ENCODE measurements around the gene ZNF688.

Gene ZNF688

DNA sequence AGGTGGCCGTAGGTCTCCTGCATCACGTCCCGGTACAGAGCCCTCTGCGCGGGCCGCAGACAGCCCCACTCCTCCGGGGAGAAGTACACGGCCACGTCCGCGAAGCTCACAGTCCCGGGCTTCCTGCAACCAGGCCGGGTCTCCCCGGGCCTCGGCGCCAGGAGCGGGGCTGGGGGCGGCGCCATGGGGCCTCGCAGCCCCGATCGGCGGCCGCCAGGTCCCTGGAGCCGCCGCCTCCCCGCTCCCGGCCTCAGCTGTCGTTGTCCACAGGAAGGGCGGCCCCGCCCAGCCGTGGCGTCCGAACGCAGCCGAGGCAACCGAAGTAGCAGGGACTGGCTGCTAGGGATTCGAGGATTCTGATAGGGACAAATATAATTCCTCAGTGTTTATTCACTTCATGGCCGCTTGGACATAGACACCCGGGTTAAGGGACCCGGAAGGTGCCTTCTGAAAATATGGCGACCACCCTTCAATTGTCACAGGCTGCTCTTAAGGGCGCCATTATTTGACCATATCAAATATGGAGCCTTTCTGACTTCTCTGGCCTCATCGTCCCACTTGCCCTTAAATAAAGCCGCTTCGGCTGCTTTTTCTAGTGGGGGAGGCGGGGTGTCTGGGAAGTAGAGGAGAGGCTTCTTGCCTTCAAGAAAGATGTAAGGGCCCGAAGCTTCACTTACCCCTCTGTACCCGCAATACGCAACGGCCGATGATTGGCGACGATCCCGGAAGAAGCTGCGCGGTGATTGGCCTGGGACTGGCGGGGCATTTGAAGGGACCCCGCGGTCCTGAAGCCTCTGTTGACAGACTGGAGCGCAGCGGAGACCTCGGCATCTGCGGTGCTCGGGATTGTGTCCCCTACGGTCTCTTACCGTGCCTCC is at the start of gene ZNF688:
Gene ZNF688 (minus strand): TSS at position 270 of the 878 bp plus-strand sequence. CDS start 85 bp downstream, at position 185.
- Histone ChIP-seq H3K27ac (ENCODE audit: low read depth, low read length) (peak within 1 kb of the TSS; percentile 80), H3F3A (ENCODE audit: control insufficient read depth, insufficient read depth) (peaks cover 6% of the 10 kb centered on the region), H3K4me1 (ENCODE audit: control insufficient read depth, low read length) (peaks cover 49% of the 10 kb centered on the region), H3K79me2 (ENCODE audit: control insufficient read depth, low read length) (peaks cover 48% of the 10 kb centered on the region), H3K4me2 (ENCODE audit: low read length) (peak within 1 kb of the TSS; percentile 97), H4K20me1 (ENCODE audit: control insufficient read depth, insufficient read depth, low read depth, low read length) (no peaks in the 10 kb centered on the region), H3K4me3 (ENCODE audit: low read length) (peak within 1 kb of the TSS; percentile 81), H3K36me3 (ENCODE audit: control insufficient read depth, low read length) (peaks cover 5% of the 10 kb centered on the region), H3K27me3 (ENCODE audit: control insufficient read depth, low read length) (no peaks in the 10 kb centered on the region), H3K9me2 (replicated peaks; ENCODE audit: control insufficient read depth, low read length) (no peaks in the 10 kb centered on the region), H3K9me3 (ENCODE audit: control insufficient read depth, insufficient read depth, low read length) (no peaks in the 10 kb centered on the region)
- no peak for TF ChIP-seq EZH2phosphoT487 (IDR thresholded peaks at IDR 0.05; ENCODE audit: borderline replicate concordance, low read length)
- TF ChIP-seq, protein P1, sequence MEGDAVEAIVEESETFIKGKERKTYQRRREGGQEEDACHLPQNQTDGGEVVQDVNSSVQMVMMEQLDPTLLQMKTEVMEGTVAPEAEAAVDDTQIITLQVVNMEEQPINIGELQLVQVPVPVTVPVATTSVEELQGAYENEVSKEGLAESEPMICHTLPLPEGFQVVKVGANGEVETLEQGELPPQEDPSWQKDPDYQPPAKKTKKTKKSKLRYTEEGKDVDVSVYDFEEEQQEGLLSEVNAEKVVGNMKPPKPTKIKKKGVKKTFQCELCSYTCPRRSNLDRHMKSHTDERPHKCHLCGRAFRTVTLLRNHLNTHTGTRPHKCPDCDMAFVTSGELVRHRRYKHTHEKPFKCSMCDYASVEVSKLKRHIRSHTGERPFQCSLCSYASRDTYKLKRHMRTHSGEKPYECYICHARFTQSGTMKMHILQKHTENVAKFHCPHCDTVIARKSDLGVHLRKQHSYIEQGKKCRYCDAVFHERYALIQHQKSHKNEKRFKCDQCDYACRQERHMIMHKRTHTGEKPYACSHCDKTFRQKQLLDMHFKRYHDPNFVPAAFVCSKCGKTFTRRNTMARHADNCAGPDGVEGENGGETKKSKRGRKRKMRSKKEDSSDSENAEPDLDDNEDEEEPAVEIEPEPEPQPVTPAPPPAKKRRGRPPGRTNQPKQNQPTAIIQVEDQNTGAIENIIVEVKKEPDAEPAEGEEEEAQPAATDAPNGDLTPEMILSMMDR (IDR thresholded peaks at IDR 0.05; ENCODE audit: low read depth, low read length, poor library complexity, severe bottlenecking): no peak

DNA sequence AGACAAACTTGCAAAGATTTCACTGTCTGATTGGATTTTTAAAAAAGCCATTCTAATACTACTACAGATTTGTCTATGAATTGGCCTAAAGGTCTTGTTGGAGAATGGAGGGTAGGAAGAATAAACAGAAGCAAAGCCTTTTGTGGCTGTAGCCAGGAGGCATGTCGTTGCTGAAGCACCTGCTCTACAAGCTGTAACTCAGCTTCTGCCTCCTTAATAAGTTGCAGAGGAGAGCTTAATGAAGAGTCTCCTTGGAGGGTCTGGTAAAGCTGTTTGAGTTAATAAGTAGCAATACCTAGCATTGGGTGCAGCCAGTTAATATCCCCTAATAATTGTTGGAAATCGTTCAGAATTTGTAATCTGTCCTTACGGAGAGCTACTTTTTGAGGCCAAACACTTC is 48.7 kb upstream of the ZNF688 start:
- H3K9me3 ChIP-seq (ENCODE audit: control insufficient read depth, insufficient read depth, low read length): peaks cover 12% of the 10 kb centered on the region; the same call in 1 of the 2 replicates
- H3K79me2 ChIP-seq (ENCODE audit: control insufficient read depth, low read length): no peaks in the 10 kb centered on the region
- TF ChIP-seq, protein P1 (IDR thresholded peaks at IDR 0.05; ENCODE audit: low read depth, low read length, poor library complexity, severe bottlenecking): no peak
- TF ChIP-seq EZH2phosphoT487 (IDR thresholded peaks at IDR 0.05; ENCODE audit: borderline replicate concordance, low read length): no peak
- H3K4me3 ChIP-seq (ENCODE audit: low read length): no peak overlapping the region
- no peaks in the 10 kb centered on the region for H4K20me1 ChIP-seq (ENCODE audit: control insufficient read depth, insufficient read depth, low read depth, low read length)
- no peak overlapping the region for H3K27ac ChIP-seq (ENCODE audit: low read depth, low read length)
- H3K4me2 ChIP-seq (ENCODE audit: low read length): no peak overlapping the region
- no peaks in the 10 kb centered on the region for H3K9me2 ChIP-seq (replicated peaks; ENCODE audit: control insufficient read depth, low read length)
- H3K36me3 ChIP-seq (ENCODE audit: control insufficient read depth, low read length): no peaks in the 10 kb centered on the region
- H3F3A ChIP-seq (ENCODE audit: control insufficient read depth, insufficient read depth): no peaks in the 10 kb centered on the region
- no peaks in the 10 kb centered on the region for H3K27me3 ChIP-seq (ENCODE audit: control insufficient read depth, low read length)
- peaks cover 27% of the 10 kb centered on the region for H3K4me1 ChIP-seq (ENCODE audit: control insufficient read depth, low read length)

- Histone ChIP-seq H3K79me2 (ENCODE audit: control insufficient read depth, low read length) (no peaks in the 10 kb centered on the region), H3F3A (ENCODE audit: control insufficient read depth, insufficient read depth) (no peaks in the 10 kb centered on the region), H3K27me3 (ENCODE audit: control insufficient read depth, low read length) (no peaks in the 10 kb centered on the region), H3K9me2 (replicated peaks; ENCODE audit: control insufficient read depth, low read length) (no peaks in the 10 kb centered on the region), H3K4me2 (ENCODE audit: low read length) (no peak overlapping the region), H3K4me1 (ENCODE audit: control insufficient read depth, low read length) (peaks cover 29% of the 10 kb centered on the region), H3K9me3 (ENCODE audit: control insufficient read depth, insufficient read depth, low read length) (peaks cover 12% of the 10 kb centered on the region; the same call in 1 of the 2 replicates), H4K20me1 (ENCODE audit: control insufficient read depth, insufficient read depth, low read depth, low read length) (no peaks in the 10 kb centered on the region), H3K36me3 (ENCODE audit: control insufficient read depth, low read length) (no peaks in the 10 kb centered on the region), H3K4me3 (ENCODE audit: low read length) (no peak overlapping the region), H3K27ac (ENCODE audit: low read depth, low read length) (no peak overlapping the region)
- no peak for TF ChIP-seq EZH2phosphoT487 (IDR thresholded peaks at IDR 0.05; ENCODE audit: borderline replicate concordance, low read length)
- TF ChIP-seq, protein P1 (IDR thresholded peaks at IDR 0.05; ENCODE audit: low read depth, low read length, poor library complexity, severe bottlenecking): no peak
These were observed 48.1 kb upstream of the ZNF688 start for GRCh38 chr16:30619638-30620037.
